Uterus (tissue), 4 donors: Measurements from ENCODE around the gene SELENOV. TPM values are rescaled to one million over a fixed set of nuclear protein-coding genes. Genes with fewer than 3 reads are reported as not detected.

Source experiments
- DNase-seq, 2 donors: peaks; one replicate each; pipeline ENCODE4 v3.0.0-alpha.2; 2019 to 2020
- H3K27ac ChIP-seq, 2 donors: fragments of 200-600 bp; sonication (generic); 1 replicate in 1 of 2; 2 replicates in 1 of 2; pipeline ENCODE4 v1.5.1; 2016 to 2018
- H3K27me3 ChIP-seq, 2 donors: fragments of 200-600 bp; sonication (generic); one replicate each; pipeline ENCODE4 v1.5.1; 2018 to 2019; ENCODE audit warnings: control low read depth in 1 of 2
- H3K36me3 ChIP-seq, 2 donors: fragments of 200-600 bp; sonication (generic); one replicate each; pipeline ENCODE4 v1.5.1; 2019; ENCODE audit warnings: control low read depth in 1 of 2
- H3K4me1 ChIP-seq, 2 donors: fragments of 200-600 bp; sonication (generic); one replicate each; pipeline ENCODE4 v1.5.1; 2018 to 2019; ENCODE audit warnings: control low read depth in 1 of 2
- H3K4me3 ChIP-seq, 2 donors: fragments of 200-600 bp; sonication (generic); 1 replicate in 1 of 2; 2 replicates in 1 of 2; pipeline ENCODE4 v1.5.1; 2018 to 2019; ENCODE audit warnings: mild to moderate bottlenecking in 1 of 2
- H3K9me3 ChIP-seq, 2 donors: fragments of 200-600 bp; sonication (generic); one replicate each; pipeline ENCODE4 v1.5.1; 2019; ENCODE audit warnings: control low read depth in 1 of 2
- CTCF ChIP-seq, 4 experiments: fragments of 200-600 bp in 2 of 4; fragments of 450-650 bp in 2 of 4; sonication (generic) in 2 of 4; IDR thresholded peaks; one replicate each; pipeline ENCODE4 v1.5.1; 2016 to 2019; ENCODE audit warnings: antibody characterized with exemption in 4 of 4, mild to moderate bottlenecking in 2 of 4, moderate library complexity in 1 of 4
- POLR2A ChIP-seq, 2 donors: fragments of 450-650 bp; IDR thresholded peaks; one replicate each; pipeline ENCODE4 v1.6.1; 2016; ENCODE audit warnings: antibody characterized with exemption in 2 of 2, mild to moderate bottlenecking in 1 of 2, moderate library complexity in 1 of 2
- intact Hi-C: fragments of 100-400 bp; cut with DNase I; formaldehyde crosslinking; loops from one replicate; pipeline ENCODE4 v1.15.1; 2023; ENCODE audit warnings: low total_unique reads
- total RNA-seq, 4 donors: library from RNA; depleted of rRNA in 3 of 4; stranded (reverse); fragments of >200 nt in 3 of 4; gene quantifications; one replicate each; pipeline versions ENCODE4 v1.1.0 to v1.2.4, GENCODE V29; 2014 to 2023
- donor health status: DM: yes; HTN: yes; CAD: no.

SELENOV gene
- total RNA-seq, 4 donors from 2014 or later = 0.41 TPM; not detected in 3

GRCh38 chr19:39543477-39543857 is 28.5 kb downstream of the SELENOV start:
- Histone ChIP-seq H3K27me3 (no peaks in the 10 kb centered on the region), H3K27ac (no peak overlapping the region), H3K4me1 (no peaks in the 10 kb centered on the region), H3K9me3 (no peaks in the 10 kb centered on the region), H3K36me3 (no peaks in the 10 kb centered on the region), H3K4me3 (no peak overlapping the region)
- no peak for DNase-seq
- TF ChIP-seq CTCF (IDR thresholded peaks at IDR 0.05) (no peak), POLR2A (IDR thresholded peaks at IDR 0.05) (no peak)
- intact Hi-C loops = no loop called here

- H3K9me3 ChIP-seq = no peaks in the 10 kb centered on the region
- no peak overlapping the region for H3K27ac ChIP-seq
- TF ChIP-seq POLR2A (IDR thresholded peaks at IDR 0.05) (no peak), CTCF (IDR thresholded peaks at IDR 0.05) (no peak)
- DNase-seq = no peak
- no peaks in the 10 kb centered on the region for H3K27me3 ChIP-seq
- no peaks in the 10 kb centered on the region for H3K36me3 ChIP-seq
- H3K4me1 ChIP-seq = no peaks in the 10 kb centered on the region
- intact Hi-C loops = no loop called here
- no peak overlapping the region for H3K4me3 ChIP-seq
These were observed 29.4 kb downstream of the SELENOV start for GRCh38 chr19:39544226-39544903.

- Histone ChIP-seq H3K9me3 (no peaks in the 10 kb centered on the region), H3K4me1 (no peaks in the 10 kb centered on the region), H3K36me3 (no peaks in the 10 kb centered on the region), H3K27me3 (no peaks in the 10 kb centered on the region), H3K4me3 (no peak overlapping the region), H3K27ac (no peak overlapping the region)
- TF ChIP-seq POLR2A (IDR thresholded peaks at IDR 0.05) = no peak
- intact Hi-C loops = no loop called here
- no peak for DNase-seq
These were observed 30.0 kb downstream of the SELENOV start for GRCh38 chr19:39544911-39545310.

- no peak for DNase-seq
- intact Hi-C loops = no loop called here
- Histone ChIP-seq H3K27ac (no peak overlapping the region), H3K27me3 (no peaks in the 10 kb centered on the region), H3K4me3 (no peak overlapping the region), H3K4me1 (no peaks in the 10 kb centered on the region), H3K9me3 (no peaks in the 10 kb centered on the region), H3K36me3 (no peaks in the 10 kb centered on the region)
- TF ChIP-seq POLR2A (IDR thresholded peaks at IDR 0.05) (no peak), CTCF (IDR thresholded peaks at IDR 0.05) (no peak)
These were observed 31.7 kb downstream of the SELENOV start for GRCh38 chr19:39546599-39546998.

GRCh38 chr19:39550197-39550596 is 35.3 kb downstream of the SELENOV start:
- H3K27ac ChIP-seq = no peak overlapping the region
- H3K9me3 ChIP-seq = no peaks in the 10 kb centered on the region
- H3K4me1 ChIP-seq = no peaks in the 10 kb centered on the region
- H3K27me3 ChIP-seq = no peaks in the 10 kb centered on the region
- intact Hi-C loops = no loop called here
- no peak for DNase-seq
- no peak overlapping the region for H3K4me3 ChIP-seq
- TF ChIP-seq CTCF (IDR thresholded peaks at IDR 0.05) = no peak
- TF ChIP-seq POLR2A (IDR thresholded peaks at IDR 0.05) = no peak
- H3K36me3 ChIP-seq = no peaks in the 10 kb centered on the region
